HG03575 (cell line): Measurements from ENCODE around the gene SASH1.
"Not testable (repeated sequence)": the region's sequence is repeated elsewhere in the genome, so short reads cannot be mapped to it uniquely, and the experiment has no call there.

Experiments
- ATAC-seq: cut with Tn5 transposase; IDR thresholded peaks from one replicate; pipeline ENCODE4 v1.9.1; 2021; ENCODE audit not compliant: unreplicated experiment, insufficient number of reproducible peaks, low FRiP score; ENCODE audit errors: extremely low read depth

The SASH1 gene

DNA sequence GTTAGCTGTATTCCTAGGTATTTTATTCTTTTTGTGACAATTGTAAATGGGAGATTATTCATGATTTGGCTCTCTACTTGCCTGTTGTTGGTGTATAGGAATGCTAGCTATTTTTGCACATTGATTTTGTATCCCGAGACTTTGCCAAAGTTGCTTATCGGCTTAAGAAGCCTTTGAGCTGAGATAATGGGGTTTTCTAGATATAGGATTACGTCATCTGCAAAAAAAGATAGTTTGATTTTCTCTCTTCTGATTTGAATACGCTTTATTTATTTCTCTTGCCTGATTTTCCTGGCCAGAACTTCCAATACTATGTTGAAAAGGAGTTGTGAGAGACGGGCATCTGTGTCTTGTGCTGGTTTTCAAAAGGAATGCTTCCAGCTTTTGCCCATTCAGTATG, 241.0 kb downstream of the SASH1 start:
- no peak for ATAC-seq

DNA sequence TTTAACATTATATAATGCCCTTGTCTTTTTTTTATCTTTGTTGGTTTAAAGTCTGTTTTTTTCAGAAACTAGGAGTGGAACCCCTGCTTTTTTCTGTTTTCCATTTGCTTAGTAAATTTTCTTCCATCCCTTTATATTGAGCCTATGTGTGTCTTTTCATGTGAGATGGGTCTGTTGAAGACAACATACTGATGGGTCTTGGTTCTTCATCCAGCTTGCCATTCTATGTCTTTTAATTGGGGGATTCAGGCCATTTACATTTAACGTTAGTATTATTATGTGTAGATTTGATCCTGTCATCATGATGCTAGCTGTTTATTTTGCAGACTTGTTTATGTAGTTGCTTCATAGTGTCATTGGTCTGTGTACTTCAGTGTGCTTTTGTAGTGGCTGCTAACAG, 243.0 kb downstream of the SASH1 start:
- not testable (repeated sequence) for ATAC-seq

DNA sequence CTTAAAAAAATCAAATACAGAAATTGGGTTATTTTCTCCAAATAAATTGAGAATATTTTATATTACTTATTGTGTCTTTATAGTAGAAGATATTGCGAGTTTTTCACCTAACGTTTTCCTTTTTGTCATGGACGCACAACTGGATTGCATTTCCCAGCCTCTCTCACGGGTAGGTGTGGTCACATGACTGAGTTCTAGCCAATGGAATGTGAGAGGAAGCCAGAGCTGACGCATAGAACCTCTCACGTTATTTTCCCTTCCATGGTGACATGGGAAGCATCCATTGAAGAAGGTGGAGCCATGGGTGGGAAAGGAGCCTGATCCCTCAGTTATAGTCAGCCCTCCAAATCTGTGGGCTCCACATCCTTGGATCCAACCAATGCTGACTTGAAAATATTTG, 248.2 kb downstream of the SASH1 start:
- no peak for ATAC-seq

DNA sequence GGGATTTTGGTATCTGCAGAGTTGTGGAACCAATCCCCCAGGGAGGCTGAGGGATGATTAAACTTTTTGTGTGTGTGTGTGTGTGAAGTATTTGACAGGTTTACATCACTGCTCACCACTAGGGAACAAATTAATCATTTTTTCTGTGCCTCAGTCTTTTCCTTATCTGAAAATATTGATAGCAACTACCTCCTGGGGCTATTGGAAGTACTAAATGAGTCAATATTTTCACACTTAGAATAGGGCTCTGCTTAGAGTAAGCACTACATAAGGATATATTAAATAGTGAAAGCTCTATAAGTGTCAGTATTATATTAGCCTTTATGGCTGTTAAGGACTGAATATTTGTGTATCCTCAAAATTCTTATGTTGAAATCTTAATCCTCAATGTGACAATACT, 249.0 kb downstream of the SASH1 start:
- ATAC-seq, result no peak

DNA sequence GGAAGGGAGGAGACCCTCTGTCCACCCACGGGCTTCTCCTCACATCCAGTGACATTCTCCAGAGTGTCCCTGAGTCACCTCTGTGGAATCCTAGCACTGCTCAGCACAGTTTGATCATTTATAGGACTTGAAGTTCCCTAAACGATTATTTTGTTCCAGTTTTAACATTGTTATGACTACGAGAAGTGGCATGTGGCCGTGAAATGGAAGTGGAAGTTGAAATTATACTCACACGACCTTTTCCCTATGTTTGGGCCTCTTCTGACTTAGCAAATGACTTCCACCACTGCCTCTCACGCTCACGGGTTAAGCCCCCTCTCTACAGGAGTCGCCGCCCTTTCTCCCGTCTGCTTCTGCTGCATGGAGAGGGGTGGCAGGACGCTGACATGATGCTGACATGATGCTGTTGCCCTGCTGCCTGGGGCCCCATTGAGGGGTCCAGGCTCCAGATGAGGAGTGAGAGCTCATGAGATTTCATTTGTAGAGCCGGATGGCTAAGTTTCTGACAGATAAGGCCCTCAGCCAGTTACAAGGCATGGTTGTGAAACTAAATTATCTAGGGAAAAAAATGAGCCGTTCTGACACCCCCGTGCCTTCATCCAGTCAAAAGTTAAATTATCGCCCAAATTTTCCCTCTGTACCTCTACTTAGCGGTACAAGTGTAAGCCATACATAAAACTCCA, 250.6 kb downstream of the SASH1 start:
- ATAC-seq, result no peak

DNA sequence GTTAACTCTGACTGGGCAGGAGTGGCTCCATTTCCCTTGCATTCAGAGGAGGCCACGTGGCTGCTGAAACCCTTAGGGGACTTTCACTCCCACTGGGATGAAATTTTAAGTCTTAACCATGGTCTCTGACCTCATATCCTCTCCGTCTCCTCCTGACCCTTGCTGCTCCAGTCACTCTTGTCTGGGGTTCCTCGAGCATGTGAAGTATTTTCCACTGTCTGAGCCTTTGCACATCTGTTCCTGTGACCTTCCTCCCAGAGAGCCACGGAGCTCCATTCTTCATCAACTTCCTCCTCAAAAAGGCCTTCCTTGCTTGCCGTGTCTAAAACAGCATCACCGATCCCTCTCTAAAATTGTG, 251.2 kb downstream of the SASH1 start:
- ATAC-seq, result no peak

DNA sequence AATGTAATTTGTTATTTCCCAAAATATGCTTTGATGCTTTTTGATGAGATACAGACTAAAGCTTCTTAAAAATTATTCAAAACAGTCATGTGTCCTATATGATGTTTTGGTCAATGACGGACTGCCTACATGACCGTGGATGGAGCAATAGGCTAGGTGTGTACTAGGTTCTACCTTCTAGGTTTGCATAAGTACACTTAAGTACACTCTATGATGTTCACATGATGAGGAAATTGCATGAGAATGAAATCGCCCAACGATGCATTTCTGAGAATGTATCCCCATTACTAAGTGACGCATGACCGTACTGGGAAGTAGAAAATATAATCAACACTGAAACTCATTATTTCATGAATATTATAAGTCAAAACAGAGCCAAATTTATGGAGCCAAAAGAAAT, 252.9 kb downstream of the SASH1 start:
- ATAC-seq, result no peak

DNA sequence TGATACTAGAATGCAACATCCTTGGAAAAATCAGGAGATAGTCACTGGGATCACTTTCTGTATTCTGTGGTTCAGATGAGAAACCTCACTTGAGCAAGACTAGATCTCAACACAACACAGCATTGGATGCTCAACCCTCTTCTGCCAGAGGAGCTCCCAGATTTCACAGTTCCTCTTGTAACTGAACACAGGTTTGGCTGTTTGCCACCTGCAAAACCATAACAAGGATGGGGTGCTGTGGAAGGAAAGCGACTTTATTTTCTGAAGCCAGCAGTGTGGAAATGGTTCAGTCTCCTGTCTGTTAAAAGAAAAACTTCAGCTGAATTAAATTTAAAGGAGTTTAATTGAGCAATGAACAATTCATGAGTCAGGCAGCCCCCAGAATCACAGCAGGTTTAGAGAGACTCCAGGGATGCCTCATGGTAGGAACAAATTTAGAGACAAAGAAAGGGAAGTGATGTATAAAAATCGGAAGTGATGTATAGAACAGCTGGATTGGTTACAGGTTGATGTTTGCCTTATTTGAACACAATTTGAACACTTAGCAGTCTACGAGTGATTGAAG, 254.3 kb downstream of the SASH1 start:
- no peak for ATAC-seq

DNA sequence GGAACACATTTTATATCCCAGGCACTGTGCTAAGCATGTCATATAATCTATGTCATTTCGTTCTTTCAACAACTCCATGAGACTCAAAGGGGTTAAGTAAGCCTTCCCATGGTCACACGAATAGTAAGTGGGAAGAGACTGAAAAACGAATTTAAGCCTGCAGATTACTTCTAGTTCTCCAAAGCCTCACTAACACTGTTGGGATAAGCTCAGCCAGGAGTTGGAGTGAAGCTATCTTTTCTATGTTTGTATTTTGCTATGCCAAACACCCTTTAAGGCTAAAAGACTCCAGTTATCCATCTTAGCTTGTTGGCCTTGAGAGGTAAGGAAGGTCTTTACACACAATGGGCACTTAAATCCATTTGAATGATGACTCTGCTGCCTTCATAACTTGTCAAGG, 256.1 kb downstream of the SASH1 start:
- ATAC-seq, result no peak

DNA sequence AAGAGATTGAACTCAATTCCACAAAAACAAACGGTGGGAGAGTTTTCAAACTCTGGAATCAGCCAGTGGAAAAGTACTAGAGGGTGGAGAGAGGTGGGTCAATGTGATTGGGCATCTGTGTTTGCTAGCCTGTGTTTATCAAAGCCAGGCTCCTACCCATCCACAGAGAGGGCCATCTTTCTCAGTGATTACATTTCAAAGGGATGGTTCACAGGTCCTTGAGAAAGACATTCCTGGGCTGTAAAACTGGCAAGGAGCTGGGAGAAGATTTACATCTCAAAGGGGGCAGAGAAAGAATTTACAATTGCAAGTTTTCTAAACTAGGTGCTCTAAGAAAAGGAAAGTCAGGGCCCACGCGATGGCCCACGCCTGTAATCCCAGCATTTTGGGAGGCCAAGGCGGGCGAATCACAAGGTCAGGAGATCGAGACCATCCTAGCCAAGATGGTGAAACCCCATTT, 257.4 kb downstream of the SASH1 start:
- no peak for ATAC-seq
